ENCODE data around the gene GPX3. TPM values are rescaled to one million over a fixed set of nuclear protein-coding genes. Genes with fewer than 3 reads are reported as not detected.

The GPX3 gene
- total RNA-seq, 4 donors from 2014 or later, result 252 to 758 (median 352) TPM

DNA sequence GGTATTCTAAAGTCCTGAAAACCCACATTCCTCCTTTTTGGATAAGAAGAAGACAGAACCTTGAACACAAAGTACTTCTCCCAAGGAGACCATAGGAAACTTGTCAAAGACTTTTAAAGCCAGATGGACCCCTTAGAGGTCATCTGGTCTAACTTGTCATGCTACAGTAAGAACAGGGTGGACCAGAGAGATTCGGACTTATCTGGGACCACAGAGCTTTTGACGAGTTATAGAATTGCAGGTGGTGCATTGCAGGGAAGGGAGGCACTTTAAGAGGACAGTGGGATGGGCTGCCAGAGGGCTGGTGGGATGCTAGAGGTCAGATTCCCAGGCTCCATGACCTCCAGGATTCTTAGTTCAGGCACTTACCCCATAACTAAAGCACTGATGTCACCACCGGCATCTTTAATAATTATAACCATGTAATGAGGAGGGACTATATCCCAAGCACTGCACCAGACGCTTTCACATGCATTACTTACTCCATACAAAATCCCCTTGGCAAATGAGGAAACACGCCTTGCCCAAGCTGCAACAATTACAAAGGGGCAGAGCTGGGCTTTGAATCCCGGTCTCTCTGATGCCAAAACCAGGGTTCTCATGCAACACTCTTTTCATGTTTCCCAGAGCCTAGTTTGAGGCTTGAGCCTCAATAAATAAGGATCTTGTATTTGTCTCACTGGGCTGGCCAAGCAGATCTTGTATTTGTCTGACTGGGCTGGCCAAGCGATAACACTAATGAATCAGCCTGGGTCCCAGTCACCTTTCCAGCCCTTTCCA lies 12.8 kb upstream of the GPX3 start:
- TF ChIP-seq POLR2AphosphoS5 (IDR thresholded peaks at IDR 0.05) (no peak), EP300 (IDR thresholded peaks at IDR 0.05; ENCODE audit: low read depth) (no peak), POLR2A (IDR thresholded peaks at IDR 0.05) (no peak)
- TF ChIP-seq, protein P1, sequence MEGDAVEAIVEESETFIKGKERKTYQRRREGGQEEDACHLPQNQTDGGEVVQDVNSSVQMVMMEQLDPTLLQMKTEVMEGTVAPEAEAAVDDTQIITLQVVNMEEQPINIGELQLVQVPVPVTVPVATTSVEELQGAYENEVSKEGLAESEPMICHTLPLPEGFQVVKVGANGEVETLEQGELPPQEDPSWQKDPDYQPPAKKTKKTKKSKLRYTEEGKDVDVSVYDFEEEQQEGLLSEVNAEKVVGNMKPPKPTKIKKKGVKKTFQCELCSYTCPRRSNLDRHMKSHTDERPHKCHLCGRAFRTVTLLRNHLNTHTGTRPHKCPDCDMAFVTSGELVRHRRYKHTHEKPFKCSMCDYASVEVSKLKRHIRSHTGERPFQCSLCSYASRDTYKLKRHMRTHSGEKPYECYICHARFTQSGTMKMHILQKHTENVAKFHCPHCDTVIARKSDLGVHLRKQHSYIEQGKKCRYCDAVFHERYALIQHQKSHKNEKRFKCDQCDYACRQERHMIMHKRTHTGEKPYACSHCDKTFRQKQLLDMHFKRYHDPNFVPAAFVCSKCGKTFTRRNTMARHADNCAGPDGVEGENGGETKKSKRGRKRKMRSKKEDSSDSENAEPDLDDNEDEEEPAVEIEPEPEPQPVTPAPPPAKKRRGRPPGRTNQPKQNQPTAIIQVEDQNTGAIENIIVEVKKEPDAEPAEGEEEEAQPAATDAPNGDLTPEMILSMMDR (IDR thresholded peaks at IDR 0.05), result no peak
- Histone ChIP-seq H3K27me3 (no peaks in the 10 kb centered on the region), H3K4me3 (no peak overlapping the region), H3K36me3 (no peaks in the 10 kb centered on the region), H3K4me1 (peaks cover 24 to 50% (median 32%) of the 10 kb centered on the region in 4 donors), H3K9me3 (no peaks in the 10 kb centered on the region), H3K27ac (peak overlapping the region; percentile 74 to 84 (median 78))
- WGBS, 2 donors (ENCODE audit: low coverage in 1 of 2), result 70 to 100% methylated on average over 1 to 7 of the region's 7 CpGs
- in situ Hi-C loops (cut with MboI; ENCODE audit: low pct_ligation_motif_present in 1 of 4, low pct_unique_long_range_greater_than_20kb in 1 of 4, low sequenced_read_pairs in 3 of 4), result no loop called here
- intact Hi-C loops (cut with DNase I; ENCODE audit: low total_unique reads), result loop anchor here (5.0 kb wide), 2 partner anchors 100 to 515 kb away; no protein-coding TSS in a partner anchor
- DNase-seq, result no peak

DNA sequence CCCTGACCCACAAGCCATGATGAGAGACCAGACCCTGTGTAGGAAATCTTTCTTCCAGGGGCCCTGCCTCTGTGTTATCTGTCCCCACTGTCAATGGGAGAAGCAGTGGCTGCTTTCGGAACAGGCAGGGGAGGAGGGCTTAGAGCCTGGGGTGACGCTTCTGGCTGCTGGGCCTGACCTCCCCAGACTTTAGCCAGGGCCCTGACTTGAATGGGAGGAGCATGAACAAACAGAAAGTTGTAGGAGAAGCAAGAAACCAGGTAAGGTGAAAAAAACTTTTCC lies 12.2 kb upstream of the GPX3 start:
- Histone ChIP-seq H3K4me3 (no peak overlapping the region), H3K4me1 (peaks cover 24 to 50% (median 32%) of the 10 kb centered on the region in 4 donors), H3K9me3 (no peaks in the 10 kb centered on the region), H3K27me3 (no peaks in the 10 kb centered on the region), H3K27ac (peak overlapping the region; percentile 74 to 84 (median 78)), H3K36me3 (no peaks in the 10 kb centered on the region)
- no peak for TF ChIP-seq POLR2AphosphoS5 (IDR thresholded peaks at IDR 0.05)
- TF ChIP-seq, protein P1 (IDR thresholded peaks at IDR 0.05), result no peak
- TF ChIP-seq EP300 (IDR thresholded peaks at IDR 0.05; ENCODE audit: low read depth), result no peak
- TF ChIP-seq POLR2A (IDR thresholded peaks at IDR 0.05), result no peak
- intact Hi-C loops (cut with DNase I; ENCODE audit: low total_unique reads), result loop anchor here (5.0 kb wide), 2 partner anchors 99 to 516 kb away; no protein-coding TSS in a partner anchor
- WGBS, 2 donors (ENCODE audit: low coverage in 1 of 2), result 65% methylated on average over 2 of the region's 2 CpGs; no CpG with 5 or more reads in 1 of the 2 donors
- no peak for DNase-seq
- in situ Hi-C loops (cut with MboI; ENCODE audit: low pct_ligation_motif_present in 1 of 4, low pct_unique_long_range_greater_than_20kb in 1 of 4, low sequenced_read_pairs in 3 of 4), result no loop called here

DNA sequence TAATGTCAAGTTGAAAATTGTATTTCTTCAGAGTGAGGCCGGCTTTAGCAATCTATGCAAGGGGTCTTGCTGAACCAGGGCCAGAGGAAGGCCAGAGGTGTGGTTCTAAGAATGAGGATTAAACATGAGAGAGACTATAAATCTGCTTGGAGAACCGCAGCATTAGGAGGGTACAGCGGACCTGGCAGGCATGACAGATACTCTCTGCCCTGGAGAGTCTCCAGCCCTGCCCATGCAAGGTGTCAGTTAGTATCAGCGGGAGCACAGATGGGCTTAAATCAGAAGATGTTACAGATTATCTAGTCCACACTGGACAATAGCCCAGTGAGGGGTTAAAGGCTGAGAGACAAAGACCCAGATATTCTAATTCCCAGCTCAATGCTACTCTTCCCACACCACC lies 11.5 kb upstream of the GPX3 start:
- no peaks in the 10 kb centered on the region for H3K36me3 ChIP-seq
- no peaks in the 10 kb centered on the region for H3K9me3 ChIP-seq
- intact Hi-C loops (cut with DNase I; ENCODE audit: low total_unique reads), result loop anchor here (5.0 kb wide), 2 partner anchors 98 to 517 kb away; no protein-coding TSS in a partner anchor
- 88% methylated on average over 4 of the region's 4 CpGs; no CpG with 5 or more reads in 1 of the 2 donors for WGBS, 2 donors (ENCODE audit: low coverage in 1 of 2)
- no peaks in the 10 kb centered on the region for H3K27me3 ChIP-seq
- no peak for DNase-seq
- TF ChIP-seq EP300 (IDR thresholded peaks at IDR 0.05; ENCODE audit: low read depth) (no peak), POLR2A (IDR thresholded peaks at IDR 0.05) (no peak), POLR2AphosphoS5 (IDR thresholded peaks at IDR 0.05) (no peak)
- TF ChIP-seq, protein P1 (IDR thresholded peaks at IDR 0.05), result no peak
- peaks cover 24 to 48% (median 32%) of the 10 kb centered on the region in 4 donors for H3K4me1 ChIP-seq
- no peak overlapping the region for H3K27ac ChIP-seq
- in situ Hi-C loops (cut with MboI; ENCODE audit: low pct_ligation_motif_present in 1 of 4, low pct_unique_long_range_greater_than_20kb in 1 of 4, low sequenced_read_pairs in 3 of 4), result no loop called here
- H3K4me3 ChIP-seq, result no peak overlapping the region

DNA sequence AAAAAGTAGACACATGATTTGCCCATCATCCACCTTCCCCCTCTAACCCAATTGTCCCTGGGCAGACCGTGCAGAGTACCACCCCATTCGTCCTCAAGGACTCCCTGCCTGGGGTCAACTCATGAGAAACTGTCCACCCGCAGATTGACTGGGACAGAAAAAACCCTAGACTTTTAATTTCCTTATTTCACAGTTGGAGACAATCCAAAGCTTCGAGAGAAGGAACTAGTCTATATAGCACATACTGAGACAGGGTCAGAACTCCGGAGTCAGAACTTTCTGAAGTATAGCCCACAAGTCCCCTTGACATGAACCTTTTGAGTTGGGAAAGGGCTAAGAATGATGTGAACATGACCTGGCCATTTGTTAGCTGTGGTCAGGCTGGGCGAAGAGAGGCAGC lies 7.5 kb upstream of the GPX3 start:
- Histone ChIP-seq H3K27ac (no peak overlapping the region), H3K4me3 (no peak overlapping the region), H3K4me1 (peaks cover 0 to 9% (median 0%) of the 10 kb centered on the region in 4 donors), H3K27me3 (no peaks in the 10 kb centered on the region), H3K36me3 (no peaks in the 10 kb centered on the region), H3K9me3 (no peaks in the 10 kb centered on the region)
- in situ Hi-C loops (cut with MboI; ENCODE audit: low pct_ligation_motif_present in 1 of 4, low pct_unique_long_range_greater_than_20kb in 1 of 4, low sequenced_read_pairs in 3 of 4), result no loop called here
- no peak for DNase-seq
- intact Hi-C loops (cut with DNase I; ENCODE audit: low total_unique reads), result no loop called here
- WGBS, 2 donors (ENCODE audit: low coverage in 1 of 2), result 75% methylated on average over 5 to 6 of the region's 6 CpGs
- TF ChIP-seq EP300 (IDR thresholded peaks at IDR 0.05; ENCODE audit: low read depth), result no peak
- no peak for TF ChIP-seq POLR2AphosphoS5 (IDR thresholded peaks at IDR 0.05)
- TF ChIP-seq, protein P1 (IDR thresholded peaks at IDR 0.05), result no peak
- no peak for TF ChIP-seq POLR2A (IDR thresholded peaks at IDR 0.05)

Measured in transverse colon (tissue), 4 donors.